ENCODE data around the gene EPHB3. TPM values are rescaled to one million over a fixed set of nuclear protein-coding genes. Genes with fewer than 3 reads are reported as not detected.

The EPHB3 gene
- total and polyA plus RNA-seq, 10 of the 15 experiments (the other 5 are each of a cell fraction or from before 2014, with no cell fraction given) = 0.09 TPM; not detected in 9

DNA sequence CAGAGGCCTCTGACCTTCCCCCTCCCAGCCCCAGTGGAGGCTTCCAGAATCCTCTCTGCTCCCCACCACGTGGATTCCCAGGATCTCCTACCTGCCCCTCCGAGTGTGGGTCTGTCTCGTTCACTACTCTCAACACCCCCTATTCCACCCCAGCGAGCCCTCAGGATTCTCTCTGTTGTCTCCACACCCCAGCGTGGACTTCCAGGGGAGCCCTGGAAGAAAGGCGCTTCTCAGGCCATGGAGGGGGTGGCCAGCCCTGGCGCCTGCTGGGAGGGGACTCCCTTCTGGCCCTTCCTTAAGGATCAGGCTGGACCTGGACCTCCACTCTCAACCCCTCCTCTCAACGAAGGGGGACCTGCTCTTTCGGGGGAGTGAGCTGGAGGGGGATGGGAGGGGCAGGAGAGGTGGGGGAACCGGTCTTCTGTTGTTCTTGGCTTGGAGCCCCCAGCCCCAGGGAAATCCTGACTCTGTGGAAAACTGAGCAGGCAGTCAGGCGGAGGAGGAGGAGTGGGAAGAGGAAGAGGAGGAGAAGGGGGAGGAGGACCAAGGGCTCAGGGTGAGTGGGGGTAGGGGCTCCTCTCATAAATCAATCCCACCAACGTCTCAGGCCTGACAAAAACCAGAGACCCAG is 32.9 kb downstream of the EPHB3 start:
- no peak overlapping the region for H3K4me3 ChIP-seq
- no peak overlapping the region for H3K9ac ChIP-seq (ENCODE audit: control insufficient read depth, insufficient read depth, low read length)
- ChIA-PET CTCF (no interaction called here), SMC1A (ENCODE audit: uncharacterized antibody, unreplicated experiment) (no interaction called here), POLR2A (no interaction called here), RAD21 (ENCODE audit: unreplicated experiment) (no interaction called here)
- in situ Hi-C loops (cut with MboI) (no loop called here), intact Hi-C loops (cut with micrococcal nuclease; ENCODE audit: unreplicated experiment) (no loop called here)
- H3K27me3 ChIP-seq (replicated peaks in 1 of 2; ENCODE audit: control insufficient read depth in 2 of 2, insufficient read depth in 2 of 2, low read length in 1 of 2) = no peaks in the 10 kb centered on the region; a peak in 2 of 4 replicates
- FAIRE-seq = no peak
- no peak for DNase-seq (ENCODE audit: low read depth, low spot score)
- no peaks in the 10 kb centered on the region for H3K36me3 ChIP-seq (ENCODE audit: control insufficient read depth in 2 of 2, insufficient read depth in 2 of 2, low read length in 1 of 2)
- H3K4me1 ChIP-seq (ENCODE audit: control insufficient read depth, insufficient read depth, low read length) = no peaks in the 10 kb centered on the region
- H3K79me2 ChIP-seq (ENCODE audit: control insufficient read depth, insufficient read depth, low read length) = no peaks in the 10 kb centered on the region
- BruUV-seq (replicated peaks) = no TSS peak
- 10% methylated on average over 12 of the region's 12 CpGs for WGBS (ENCODE audit: insufficient coverage, insufficient replicate concordance, low lambda C conversion rate, missing lambda C conversion rate)
- no peak overlapping the region for H3K27ac ChIP-seq (ENCODE audit: control insufficient read depth, insufficient read depth)
- H3K4me2 ChIP-seq (ENCODE audit: control insufficient read depth, insufficient read depth) = no peak overlapping the region
- no peaks in the 10 kb centered on the region for H3K9me3 ChIP-seq (replicated peaks; ENCODE audit: control insufficient read depth, insufficient read depth, low read length)
- ATAC-seq = no peak
- no peaks in the 10 kb centered on the region for H4K20me1 ChIP-seq (ENCODE audit: control insufficient read depth, insufficient read depth)
- no peak overlapping the region for H2AFZ ChIP-seq (ENCODE audit: control insufficient read depth, low read depth, low read length)
- TF ChIP-seq RFX5 (IDR thresholded peaks at IDR 0.05; ENCODE audit: low read depth, low read length) (no peak), CBFB (IDR thresholded peaks at IDR 0.05; ENCODE audit: low read depth) (no peak), HCFC1 (IDR thresholded peaks at IDR 0.05; ENCODE audit: low read length) (no peak), RELA (IDR thresholded peaks at IDR 0.05; ENCODE audit: borderline replicate concordance, partially characterized antibody) (no peak), PAX8 (IDR thresholded peaks at IDR 0.05) (no peak), SIX5 (IDR thresholded peaks at IDR 0.05; ENCODE audit: low read depth, low read length, severe bottlenecking) (no peak), NFYA (IDR thresholded peaks at IDR 0.05; ENCODE audit: borderline replicate concordance, low read depth, low read length) (no peak), PML (IDR thresholded peaks at IDR 0.05; ENCODE audit: low read length) (no peak), IRF4 (IDR thresholded peaks at IDR 0.05; ENCODE audit: low read depth, low read length) (no peak), NR2C1 (IDR thresholded peaks at IDR 0.05) (no peak), SPI1 (IDR thresholded peaks at IDR 0.05; ENCODE audit: borderline replicate concordance, insufficient read depth, low read depth, low read length) (no peak), GATAD2B (conservative IDR thresholded peaks at IDR 0.05; ENCODE audit: low read depth) (no peak)
- TF ChIP-seq, protein P1, sequence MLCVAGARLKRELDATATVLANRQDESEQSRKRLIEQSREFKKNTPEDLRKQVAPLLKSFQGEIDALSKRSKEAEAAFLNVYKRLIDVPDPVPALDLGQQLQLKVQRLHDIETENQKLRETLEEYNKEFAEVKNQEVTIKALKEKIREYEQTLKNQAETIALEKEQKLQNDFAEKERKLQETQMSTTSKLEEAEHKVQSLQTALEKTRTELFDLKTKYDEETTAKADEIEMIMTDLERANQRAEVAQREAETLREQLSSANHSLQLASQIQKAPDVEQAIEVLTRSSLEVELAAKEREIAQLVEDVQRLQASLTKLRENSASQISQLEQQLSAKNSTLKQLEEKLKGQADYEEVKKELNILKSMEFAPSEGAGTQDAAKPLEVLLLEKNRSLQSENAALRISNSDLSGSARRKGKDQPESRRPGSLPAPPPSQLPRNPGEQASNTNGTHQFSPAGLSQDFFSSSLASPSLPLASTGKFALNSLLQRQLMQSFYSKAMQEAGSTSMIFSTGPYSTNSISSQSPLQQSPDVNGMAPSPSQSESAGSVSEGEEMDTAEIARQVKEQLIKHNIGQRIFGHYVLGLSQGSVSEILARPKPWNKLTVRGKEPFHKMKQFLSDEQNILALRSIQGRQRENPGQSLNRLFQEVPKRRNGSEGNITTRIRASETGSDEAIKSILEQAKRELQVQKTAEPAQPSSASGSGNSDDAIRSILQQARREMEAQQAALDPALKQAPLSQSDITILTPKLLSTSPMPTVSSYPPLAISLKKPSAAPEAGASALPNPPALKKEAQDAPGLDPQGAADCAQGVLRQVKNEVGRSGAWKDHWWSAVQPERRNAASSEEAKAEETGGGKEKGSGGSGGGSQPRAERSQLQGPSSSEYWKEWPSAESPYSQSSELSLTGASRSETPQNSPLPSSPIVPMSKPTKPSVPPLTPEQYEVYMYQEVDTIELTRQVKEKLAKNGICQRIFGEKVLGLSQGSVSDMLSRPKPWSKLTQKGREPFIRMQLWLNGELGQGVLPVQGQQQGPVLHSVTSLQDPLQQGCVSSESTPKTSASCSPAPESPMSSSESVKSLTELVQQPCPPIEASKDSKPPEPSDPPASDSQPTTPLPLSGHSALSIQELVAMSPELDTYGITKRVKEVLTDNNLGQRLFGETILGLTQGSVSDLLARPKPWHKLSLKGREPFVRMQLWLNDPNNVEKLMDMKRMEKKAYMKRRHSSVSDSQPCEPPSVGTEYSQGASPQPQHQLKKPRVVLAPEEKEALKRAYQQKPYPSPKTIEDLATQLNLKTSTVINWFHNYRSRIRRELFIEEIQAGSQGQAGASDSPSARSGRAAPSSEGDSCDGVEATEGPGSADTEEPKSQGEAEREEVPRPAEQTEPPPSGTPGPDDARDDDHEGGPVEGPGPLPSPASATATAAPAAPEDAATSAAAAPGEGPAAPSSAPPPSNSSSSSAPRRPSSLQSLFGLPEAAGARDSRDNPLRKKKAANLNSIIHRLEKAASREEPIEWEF (IDR thresholded peaks at IDR 0.05; ENCODE audit: insufficient replicate concordance, low read depth, low read length) = no peak
- TF ChIP-seq, protein P2, sequence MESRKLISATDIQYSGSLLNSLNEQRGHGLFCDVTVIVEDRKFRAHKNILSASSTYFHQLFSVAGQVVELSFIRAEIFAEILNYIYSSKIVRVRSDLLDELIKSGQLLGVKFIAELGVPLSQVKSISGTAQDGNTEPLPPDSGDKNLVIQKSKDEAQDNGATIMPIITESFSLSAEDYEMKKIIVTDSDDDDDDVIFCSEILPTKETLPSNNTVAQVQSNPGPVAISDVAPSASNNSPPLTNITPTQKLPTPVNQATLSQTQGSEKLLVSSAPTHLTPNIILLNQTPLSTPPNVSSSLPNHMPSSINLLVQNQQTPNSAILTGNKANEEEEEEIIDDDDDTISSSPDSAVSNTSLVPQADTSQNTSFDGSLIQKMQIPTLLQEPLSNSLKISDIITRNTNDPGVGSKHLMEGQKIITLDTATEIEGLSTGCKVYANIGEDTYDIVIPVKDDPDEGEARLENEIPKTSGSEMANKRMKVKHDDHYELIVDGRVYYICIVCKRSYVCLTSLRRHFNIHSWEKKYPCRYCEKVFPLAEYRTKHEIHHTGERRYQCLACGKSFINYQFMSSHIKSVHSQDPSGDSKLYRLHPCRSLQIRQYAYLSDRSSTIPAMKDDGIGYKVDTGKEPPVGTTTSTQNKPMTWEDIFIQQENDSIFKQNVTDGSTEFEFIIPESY (IDR thresholded peaks at IDR 0.05) = no peak
- TF ChIP-seq, protein P3, sequence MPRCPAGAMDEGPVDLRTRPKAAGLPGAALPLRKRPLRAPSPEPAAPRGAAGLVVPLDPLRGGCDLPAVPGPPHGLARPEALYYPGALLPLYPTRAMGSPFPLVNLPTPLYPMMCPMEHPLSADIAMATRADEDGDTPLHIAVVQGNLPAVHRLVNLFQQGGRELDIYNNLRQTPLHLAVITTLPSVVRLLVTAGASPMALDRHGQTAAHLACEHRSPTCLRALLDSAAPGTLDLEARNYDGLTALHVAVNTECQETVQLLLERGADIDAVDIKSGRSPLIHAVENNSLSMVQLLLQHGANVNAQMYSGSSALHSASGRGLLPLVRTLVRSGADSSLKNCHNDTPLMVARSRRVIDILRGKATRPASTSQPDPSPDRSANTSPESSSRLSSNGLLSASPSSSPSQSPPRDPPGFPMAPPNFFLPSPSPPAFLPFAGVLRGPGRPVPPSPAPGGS (IDR thresholded peaks at IDR 0.05; ENCODE audit: borderline replicate concordance, insufficient read depth, low read depth, low read length, poor library complexity, severe bottlenecking) = no peak

All from GM12878 (cell line).